Stromal cell of bone marrow (primary cell): ENCODE data around the gene DNAJC4.

Experiments
- DNase-seq: peaks from one replicate; pipeline ENCODE4 v3.0.0-alpha.2; 2012; ENCODE audit warnings: low read depth

Gene DNAJC4

GRCh38 chr11:64259533-64260067 lies 29.3 kb downstream of the DNAJC4 start:
- no peak for DNase-seq

- DNase-seq = no peak
Measured at GRCh38 chr11:64260147-64260708, 29.9 kb downstream of the DNAJC4 start.

GRCh38 chr11:64261556-64262080 lies 31.3 kb downstream of the DNAJC4 start:
- no peak for DNase-seq

GRCh38 chr11:64262271-64263002 lies 32.1 kb downstream of the DNAJC4 start:
- DNase-seq = no peak

- DNase-seq = no peak
Measured at GRCh38 chr11:64263021-64263946, 32.9 kb downstream of the DNAJC4 start.

GRCh38 chr11:64263947-64264317 lies 33.6 kb downstream of the DNAJC4 start:
- DNase-seq = no peak

- no peak for DNase-seq
Measured at GRCh38 chr11:64264371-64264852, 34.1 kb downstream of the DNAJC4 start.

GRCh38 chr11:64265176-64266160 lies 35.1 kb downstream of the DNAJC4 start:
- no peak for DNase-seq

- DNase-seq = no peak
Measured at GRCh38 chr11:64266339-64266738, 36.0 kb downstream of the DNAJC4 start.

DNA sequence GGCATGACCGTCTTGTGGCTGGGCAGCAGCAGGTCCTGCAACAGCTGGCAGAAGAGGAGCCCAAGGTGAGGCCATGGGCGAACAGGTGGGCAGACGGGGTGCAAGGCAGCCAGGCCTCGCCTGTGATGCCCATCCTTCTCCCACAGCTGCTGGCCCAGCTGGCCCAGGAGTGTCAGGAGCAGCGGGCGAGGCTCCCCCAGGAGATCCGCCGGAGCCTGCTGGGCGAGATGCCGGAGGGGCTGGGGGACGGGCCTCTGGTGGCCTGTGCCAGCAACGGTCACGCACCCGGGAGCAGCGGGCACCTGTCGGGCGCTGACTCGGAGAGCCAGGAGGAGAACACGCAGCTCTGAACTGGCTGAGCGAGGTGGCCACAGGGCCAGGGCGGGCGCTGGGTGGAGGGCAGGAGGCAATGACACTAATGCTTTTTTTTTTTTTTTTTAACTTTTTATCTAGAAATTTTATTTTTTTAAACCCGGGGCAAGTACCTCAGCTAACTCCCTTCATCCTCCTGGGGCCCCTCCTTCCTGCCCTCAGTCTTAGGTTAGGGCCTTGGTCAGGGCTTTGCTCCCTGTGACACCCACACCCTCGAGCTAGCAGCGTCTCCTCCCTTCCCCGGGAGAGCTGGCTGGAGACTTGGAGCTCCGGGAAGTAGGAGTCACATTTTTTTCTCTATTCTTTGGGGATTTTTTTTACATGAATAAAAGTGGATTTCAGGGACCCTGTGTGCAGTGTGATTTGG lies 37.0 kb downstream of the DNAJC4 start:
- DNase-seq = no peak

GRCh38 chr11:64268025-64268892 lies 37.9 kb downstream of the DNAJC4 start:
- DNase-seq = no peak

- DNase-seq = no peak
Measured at GRCh38 chr11:64268893-64269539, 38.7 kb downstream of the DNAJC4 start.

DNA sequence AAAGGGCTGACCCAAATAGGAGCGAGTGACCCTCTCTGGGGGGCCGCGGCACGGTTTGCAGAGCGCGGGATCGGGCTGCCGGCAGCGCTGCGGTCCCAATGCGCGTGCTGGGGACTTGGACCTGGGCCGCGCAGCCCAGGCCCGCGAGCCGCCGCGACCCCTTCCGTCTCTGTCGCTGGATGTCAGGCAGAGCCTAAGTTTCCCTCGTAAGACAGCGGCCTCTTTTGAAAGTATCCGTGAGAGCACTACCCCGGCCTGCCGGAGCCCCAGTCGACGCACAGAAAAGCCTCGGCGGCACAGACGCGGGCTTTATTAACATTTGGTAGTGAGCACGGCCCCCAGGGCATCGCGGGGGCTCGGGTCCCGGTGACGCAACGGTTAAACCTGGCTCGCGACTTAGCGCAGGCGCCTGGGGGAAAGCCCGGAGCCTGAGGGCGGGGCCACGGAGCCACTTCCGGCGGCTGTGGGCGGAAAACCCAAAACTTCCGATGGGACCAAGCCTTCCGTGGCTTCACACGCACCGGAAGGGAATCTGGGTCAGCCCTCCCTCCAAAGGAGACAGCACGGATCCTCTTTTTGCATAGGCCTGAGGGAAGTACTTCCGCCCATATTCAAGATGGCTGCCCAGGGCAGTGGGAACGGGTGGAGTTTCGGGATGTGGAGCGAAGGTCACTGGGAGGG lies 39.3 kb downstream of the DNAJC4 start:
- peak; percentile 100 for DNase-seq

GRCh38 chr11:64275031-64275800 lies 44.9 kb downstream of the DNAJC4 start:
- DNase-seq = no peak

DNA sequence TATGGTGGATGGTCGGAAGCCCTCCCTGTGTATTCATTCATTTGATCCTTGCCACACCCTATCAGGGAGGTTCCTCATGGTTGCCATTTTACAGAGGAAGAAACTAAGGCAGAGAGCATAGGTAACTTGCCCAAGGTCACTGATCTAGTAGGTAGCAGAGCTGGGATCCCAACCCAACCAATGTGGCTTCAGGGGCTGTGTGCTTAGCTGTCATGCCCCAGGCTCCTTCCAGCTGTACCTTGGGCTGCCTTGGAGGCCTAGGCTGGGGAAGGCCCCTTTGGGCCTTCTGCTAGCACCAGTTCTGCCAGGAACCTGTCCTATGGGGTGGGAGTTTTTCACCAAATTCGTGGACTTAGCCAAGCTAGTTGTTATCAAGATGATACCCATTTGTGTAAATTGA lies 45.5 kb downstream of the DNAJC4 start:
- no peak for DNase-seq

DNA sequence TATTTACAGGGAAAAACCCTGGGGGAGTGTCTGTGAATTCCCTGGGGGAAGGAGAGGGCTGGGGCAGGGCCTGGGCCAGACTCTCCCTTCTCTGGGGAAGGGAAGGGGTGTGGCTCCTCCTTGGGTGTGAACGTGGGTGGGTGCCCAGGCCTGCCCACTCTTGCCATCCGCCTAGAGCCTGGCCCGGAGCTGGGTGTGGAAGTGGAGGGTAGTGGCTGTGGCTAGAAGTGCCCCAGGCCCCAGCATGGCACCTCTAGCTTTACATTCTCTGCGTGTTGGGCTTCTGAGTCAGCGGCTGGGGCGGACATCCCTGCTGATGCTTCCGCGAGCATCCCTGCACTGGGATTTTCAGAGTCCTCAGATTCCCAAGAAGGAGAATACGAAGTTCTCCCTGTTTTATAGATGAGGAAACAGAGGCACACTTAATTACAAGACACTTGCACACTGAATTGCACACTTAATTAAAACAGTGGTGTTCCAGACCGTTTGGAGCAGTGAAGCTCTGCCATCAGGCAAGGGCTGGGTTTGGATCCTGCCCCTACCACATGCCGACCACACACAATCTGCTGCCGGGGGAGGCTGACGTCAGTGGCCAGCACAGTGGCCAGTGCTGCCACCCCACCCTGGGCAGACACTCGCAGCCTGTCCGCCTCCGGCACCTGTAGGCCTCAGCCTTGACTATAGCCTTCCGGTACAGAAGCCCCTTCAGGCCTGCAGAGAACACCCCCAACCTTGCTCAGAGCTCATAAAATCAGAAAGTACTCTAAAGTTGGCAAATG lies 46.5 kb downstream of the DNAJC4 start:
- DNase-seq = no peak
